SJCRH30 (cell line): Measurements from ENCODE around the gene POU2F1. TPM values are rescaled to one million over a fixed set of nuclear protein-coding genes. Genes with fewer than 3 reads are reported as not detected.
A peak's percentile ranks its signal among the peaks of the same experiment; 100 is the strongest.
"Not testable (repeated sequence)": the region's sequence is repeated elsewhere in the genome, so short reads cannot be mapped to it uniquely, and the experiment has no call there.

Experiments
- DNase-seq, 2 experiments: peaks; one replicate each; pipeline ENCODE4 v3.0.0-alpha.2; 2015 to 2020
- H3K27ac ChIP-seq: fragments of 250-450 bp; sonication (Bioruptor Pico); 2 replicates; pipeline ENCODE4 v1.5.1; 2020; ENCODE audit warnings: mild to moderate bottlenecking, moderate library complexity
- H3K27me3 ChIP-seq: fragments of 250-450 bp; sonication (Bioruptor Pico); 2 replicates; pipeline ENCODE4 v1.5.1; 2020; ENCODE audit warnings: mild to moderate bottlenecking, moderate library complexity
- H3K36me3 ChIP-seq: fragments of 250-450 bp; sonication (Bioruptor Pico); 2 replicates; pipeline ENCODE4 v1.5.1; 2020; ENCODE audit warnings: mild to moderate bottlenecking, moderate library complexity
- H3K4me1 ChIP-seq: fragments of 250-450 bp; sonication (Bioruptor Pico); 2 replicates; pipeline ENCODE4 v1.5.1; 2020; ENCODE audit warnings: mild to moderate bottlenecking, moderate library complexity
- H3K4me3 ChIP-seq: fragments of 250-450 bp; sonication (Bioruptor Pico); 2 replicates; pipeline ENCODE4 v1.5.1; 2020; ENCODE audit warnings: mild to moderate bottlenecking, moderate library complexity
- H3K9me3 ChIP-seq: fragments of 250-450 bp; sonication (Bioruptor Pico); replicated peaks from 2 replicates; pipeline ENCODE4 v1.5.1; 2020; ENCODE audit warnings: mild to moderate bottlenecking, moderate library complexity
- total RNA-seq: library from RNA; depleted of rRNA; stranded (reverse); fragments of >200 nt; shearing (Covaris generic); gene quantifications from 2 replicates; pipeline ENCODE4 v1.2.3, GENCODE V29; 2014

The POU2F1 gene
- total RNA-seq, 1 experiment from 2014 or later: 16.8 TPM

DNA sequence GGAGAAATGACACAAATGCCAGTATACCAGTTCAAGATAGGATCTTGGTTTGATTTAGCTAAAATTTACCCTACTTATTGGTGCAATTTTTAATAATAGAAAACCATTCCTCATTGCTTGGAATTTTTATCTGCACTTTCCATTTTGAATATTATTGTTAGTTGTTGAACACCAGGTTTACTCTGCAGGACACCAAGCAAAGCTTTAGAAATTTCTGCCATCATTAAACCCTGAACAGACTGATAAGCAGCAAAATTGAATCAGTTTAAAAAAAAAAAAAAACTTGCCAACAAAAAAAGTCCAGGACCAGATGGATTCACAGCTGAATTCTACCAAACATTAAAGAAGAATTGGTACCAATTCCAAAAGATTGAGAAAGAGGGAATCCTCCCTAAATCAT is 71.5 kb downstream of the POU2F1 start:
- Histone ChIP-seq H3K4me3 (no peak overlapping the region), H3K27me3 (no peaks in the 10 kb centered on the region), H3K36me3 (no peaks in the 10 kb centered on the region), H3K27ac (no peak overlapping the region), H3K4me1 (no peaks in the 10 kb centered on the region), H3K9me3 (no peaks in the 10 kb centered on the region)
- no peak for DNase-seq

DNA sequence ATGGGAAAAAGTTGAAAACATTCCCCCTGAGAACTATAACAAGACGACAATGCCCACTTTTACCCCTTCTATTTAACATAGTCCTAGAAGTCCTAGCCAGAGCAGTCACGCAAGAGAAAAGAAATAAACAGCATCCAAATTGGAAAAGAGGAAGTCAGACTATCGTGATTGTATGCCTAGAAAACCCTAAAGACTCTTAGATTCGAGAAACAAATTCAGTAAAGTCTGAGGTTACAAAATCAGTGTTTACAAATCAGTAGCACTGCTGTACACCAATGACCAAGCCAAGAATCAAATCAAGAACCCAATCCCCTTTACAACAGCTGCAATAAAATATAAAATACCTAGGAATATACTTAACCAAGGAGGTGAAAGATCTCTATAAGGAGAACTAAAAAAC is 72.4 kb downstream of the POU2F1 start:
- Histone ChIP-seq H3K9me3 (no peaks in the 10 kb centered on the region), H3K27me3 (no peaks in the 10 kb centered on the region), H3K4me3 (no peak overlapping the region), H3K4me1 (no peaks in the 10 kb centered on the region), H3K27ac (no peak overlapping the region), H3K36me3 (no peaks in the 10 kb centered on the region)
- DNase-seq: no peak

DNA sequence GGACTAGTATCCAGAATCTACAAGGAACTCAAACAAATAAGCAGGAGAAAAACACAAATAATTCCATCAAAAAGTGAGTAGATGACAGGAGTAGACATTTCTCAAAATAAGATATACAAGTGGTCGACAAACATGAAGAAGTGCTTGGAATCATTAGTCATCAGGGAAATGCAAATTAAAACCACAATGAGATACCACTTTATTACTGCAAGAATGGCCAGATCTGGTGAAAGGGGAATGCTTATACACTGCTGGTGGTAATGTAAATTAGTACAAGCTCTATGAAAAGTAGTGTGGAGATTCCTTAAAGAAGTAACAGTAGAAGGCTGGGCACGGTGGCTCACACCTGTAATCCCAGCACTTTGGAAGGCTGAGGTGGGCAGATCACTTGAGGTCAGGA is 73.8 kb downstream of the POU2F1 start:
- Histone ChIP-seq H3K4me3 (no peak overlapping the region), H3K9me3 (no peaks in the 10 kb centered on the region), H3K27me3 (no peaks in the 10 kb centered on the region), H3K36me3 (no peaks in the 10 kb centered on the region), H3K27ac (no peak overlapping the region), H3K4me1 (no peaks in the 10 kb centered on the region)
- DNase-seq: no peak

DNA sequence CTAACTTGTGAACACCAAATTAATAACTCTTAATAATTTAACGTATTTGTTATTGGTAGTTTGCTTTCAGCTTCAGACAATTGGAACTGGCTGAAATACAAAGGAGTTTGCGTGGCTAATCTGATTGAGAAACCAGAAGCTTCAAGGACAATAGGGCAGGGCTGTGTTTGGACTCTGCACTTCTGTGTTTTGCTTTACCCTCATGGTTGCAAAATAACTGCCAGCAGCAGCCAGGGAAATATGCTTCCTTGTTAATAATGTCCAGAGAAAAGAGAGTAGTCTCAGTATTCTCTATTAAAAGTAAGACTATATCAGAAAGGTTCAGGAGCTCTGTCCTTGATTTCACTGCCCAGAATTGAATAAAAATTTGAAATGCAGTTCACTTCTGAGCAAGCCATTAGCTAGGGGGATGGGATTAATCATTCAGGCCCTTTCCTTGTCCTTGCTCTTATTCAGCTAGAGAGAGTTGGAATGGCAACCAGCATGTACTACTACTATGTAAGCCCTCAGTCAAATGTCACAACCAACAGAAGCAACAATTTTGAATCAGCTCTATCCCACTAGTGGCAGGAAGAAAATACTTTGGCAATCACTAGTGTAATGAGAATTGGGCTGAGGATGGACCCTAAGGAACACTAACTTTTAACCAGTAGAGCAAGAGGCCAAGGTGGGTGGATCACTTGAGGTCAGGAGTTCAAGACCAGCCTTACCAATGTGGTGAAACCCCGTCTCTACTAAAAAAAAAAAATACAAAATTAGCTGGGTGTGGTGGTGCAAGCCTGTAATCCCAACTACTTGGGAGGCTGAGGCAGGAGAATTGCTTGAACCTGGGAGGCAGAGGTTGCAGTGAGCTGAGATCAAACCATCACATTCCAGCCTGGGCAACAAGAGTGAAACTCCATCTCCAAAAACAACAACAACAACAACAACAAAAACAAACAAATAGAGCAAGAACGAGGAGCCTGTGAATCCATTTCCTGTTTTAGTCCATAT is 76.8 kb downstream of the POU2F1 start:
- H3K4me3 ChIP-seq: no peak overlapping the region
- no peaks in the 10 kb centered on the region for H3K4me1 ChIP-seq
- H3K27me3 ChIP-seq: no peaks in the 10 kb centered on the region
- H3K27ac ChIP-seq: no peak overlapping the region
- DNase-seq: no peak
- no peaks in the 10 kb centered on the region for H3K36me3 ChIP-seq
- H3K9me3 ChIP-seq: no peaks in the 10 kb centered on the region

DNA sequence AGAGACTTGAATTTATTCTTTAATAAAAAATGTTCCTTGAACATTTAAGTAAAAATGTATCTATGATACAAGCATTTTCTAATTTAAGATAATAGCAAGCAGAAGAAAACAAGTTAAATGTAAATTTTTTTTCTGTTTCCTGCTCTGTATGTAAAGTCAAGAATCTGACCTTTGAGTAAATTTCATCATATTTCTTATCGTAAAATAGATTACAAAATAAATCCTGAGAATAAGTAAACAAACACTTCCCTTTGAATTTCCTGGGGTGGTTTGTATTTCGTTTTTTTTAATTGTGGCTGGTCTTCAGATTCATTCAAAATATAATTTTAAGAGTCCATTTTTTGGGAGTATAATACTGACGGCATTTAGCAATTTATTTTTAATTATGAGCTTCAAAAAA is 77.6 kb downstream of the POU2F1 start:
- Histone ChIP-seq H3K36me3 (no peaks in the 10 kb centered on the region), H3K27ac (no peak overlapping the region)
- no peak for DNase-seq

DNA sequence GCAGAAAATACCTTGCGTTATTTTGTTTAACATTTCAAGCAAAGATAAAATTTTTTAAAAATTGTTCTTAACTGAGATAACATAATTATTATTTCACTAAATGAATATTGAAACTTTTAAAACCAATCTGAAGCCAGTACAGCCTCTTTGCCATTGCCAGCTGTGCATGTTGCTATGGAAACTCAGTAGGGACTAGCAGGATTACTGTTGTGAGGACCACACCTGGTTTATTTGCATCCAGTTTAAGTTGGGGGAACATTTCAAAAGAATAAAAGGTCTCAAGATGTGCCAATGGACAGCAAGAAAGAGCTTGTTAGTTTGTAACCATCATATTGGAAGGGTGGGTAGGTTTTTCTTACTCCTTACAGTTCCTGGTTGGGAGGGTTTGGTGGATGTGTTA is 80.7 kb downstream of the POU2F1 start:
- no peaks in the 10 kb centered on the region for H3K4me1 ChIP-seq
- H3K36me3 ChIP-seq: no peaks in the 10 kb centered on the region
- H3K4me3 ChIP-seq: no peak overlapping the region
- no peak overlapping the region for H3K27ac ChIP-seq
- no peaks in the 10 kb centered on the region for H3K27me3 ChIP-seq
- DNase-seq: peak in 1 of 2 experiments; percentile 10
- no peaks in the 10 kb centered on the region for H3K9me3 ChIP-seq

More for the DNA sequence above, 77.6 kb downstream of the POU2F1 start:
- no peaks in the 10 kb centered on the region for H3K27me3 ChIP-seq
- H3K9me3 ChIP-seq: no peaks in the 10 kb centered on the region
- H3K4me3 ChIP-seq: no peak overlapping the region
- H3K4me1 ChIP-seq: no peaks in the 10 kb centered on the region

DNA sequence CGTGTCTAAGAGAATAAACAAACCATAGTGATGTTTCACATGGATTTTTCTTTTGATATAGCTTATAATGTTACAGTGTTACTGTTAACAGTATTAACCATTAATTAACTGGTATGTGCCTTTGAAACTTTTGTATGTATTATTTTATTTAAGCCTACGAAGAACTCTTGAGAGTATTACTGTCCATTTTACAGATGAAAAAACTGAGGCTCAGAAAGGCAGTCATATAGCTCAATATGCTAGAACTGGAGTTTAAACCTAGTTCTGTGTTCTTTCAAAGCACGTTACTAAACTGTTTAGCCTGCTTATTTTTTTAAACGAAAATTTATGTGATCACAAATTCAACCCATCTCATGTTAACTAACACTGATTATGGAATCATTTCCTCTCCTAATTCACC is 83.5 kb downstream of the POU2F1 start:
- no peak for DNase-seq
- no peaks in the 10 kb centered on the region for H3K27me3 ChIP-seq
- H3K4me3 ChIP-seq: no peak overlapping the region
- no peaks in the 10 kb centered on the region for H3K36me3 ChIP-seq
- H3K9me3 ChIP-seq: no peaks in the 10 kb centered on the region
- H3K27ac ChIP-seq: no peak overlapping the region
- H3K4me1 ChIP-seq: no peaks in the 10 kb centered on the region

DNA sequence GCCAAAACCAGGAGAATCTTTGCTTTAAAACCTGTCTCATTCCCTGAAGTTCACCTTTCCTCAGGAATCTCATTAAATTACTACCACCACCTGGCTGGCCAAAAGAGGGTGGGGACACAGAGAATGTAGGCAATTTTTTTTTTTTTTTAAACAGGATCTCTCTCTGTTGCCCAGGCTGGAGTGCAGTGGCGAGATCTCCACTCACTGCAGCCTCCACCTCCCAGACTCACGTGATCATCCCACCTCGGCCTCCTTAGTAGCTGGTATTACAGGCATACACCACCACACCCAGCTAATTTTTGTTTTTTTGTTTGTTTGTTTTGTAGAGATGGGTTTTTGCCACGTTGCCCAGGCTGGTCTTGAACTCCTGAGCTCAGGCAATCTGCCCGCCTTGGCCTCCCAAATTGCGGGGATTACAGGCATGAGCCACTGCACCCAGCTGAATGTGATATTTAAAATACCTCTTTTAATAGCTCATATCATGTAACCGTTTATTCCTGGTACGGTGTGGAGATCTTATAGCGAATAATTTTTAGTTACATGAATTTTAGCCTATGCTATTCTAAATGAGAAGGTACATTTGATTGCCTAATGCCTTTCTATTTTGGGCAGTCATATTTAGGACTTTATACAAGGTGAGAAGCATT is 84.5 kb downstream of the POU2F1 start:
- Histone ChIP-seq H3K27ac (no peak overlapping the region), H3K4me1 (no peaks in the 10 kb centered on the region), H3K27me3 (no peaks in the 10 kb centered on the region), H3K36me3 (no peaks in the 10 kb centered on the region), H3K4me3 (no peak overlapping the region), H3K9me3 (no peaks in the 10 kb centered on the region)
- no peak for DNase-seq

DNA sequence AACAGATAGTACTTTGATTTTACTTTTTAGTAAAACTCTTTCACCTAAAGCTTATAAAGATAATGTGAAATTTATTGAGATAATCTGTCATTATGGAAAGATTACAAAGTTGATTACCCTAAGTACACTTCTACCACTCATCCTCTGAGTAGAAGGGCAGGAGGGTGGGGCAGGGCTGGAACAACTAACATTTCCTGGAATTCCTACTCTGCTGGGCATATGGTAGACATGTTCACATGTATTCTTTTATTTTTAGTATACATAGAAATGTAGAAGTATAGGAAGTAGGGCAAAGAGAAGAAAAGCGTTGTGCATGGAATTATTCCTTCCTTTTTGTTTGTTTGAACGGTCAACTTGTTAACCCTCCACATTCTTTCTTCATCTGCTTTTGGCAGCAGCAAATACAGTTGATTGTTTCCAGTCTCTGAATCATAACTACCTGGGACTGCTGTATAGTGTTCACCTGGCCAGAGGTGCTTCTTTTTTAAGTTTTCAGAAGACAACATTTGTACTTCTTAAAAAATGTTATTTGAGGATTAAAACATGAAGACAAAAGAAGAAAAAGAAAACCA is 85.1 kb downstream of the POU2F1 start:
- Histone ChIP-seq H3K4me3 (no peak overlapping the region), H3K27ac (no peak overlapping the region), H3K36me3 (no peaks in the 10 kb centered on the region), H3K9me3 (no peaks in the 10 kb centered on the region), H3K4me1 (no peaks in the 10 kb centered on the region), H3K27me3 (no peaks in the 10 kb centered on the region)
- no peak for DNase-seq

DNA sequence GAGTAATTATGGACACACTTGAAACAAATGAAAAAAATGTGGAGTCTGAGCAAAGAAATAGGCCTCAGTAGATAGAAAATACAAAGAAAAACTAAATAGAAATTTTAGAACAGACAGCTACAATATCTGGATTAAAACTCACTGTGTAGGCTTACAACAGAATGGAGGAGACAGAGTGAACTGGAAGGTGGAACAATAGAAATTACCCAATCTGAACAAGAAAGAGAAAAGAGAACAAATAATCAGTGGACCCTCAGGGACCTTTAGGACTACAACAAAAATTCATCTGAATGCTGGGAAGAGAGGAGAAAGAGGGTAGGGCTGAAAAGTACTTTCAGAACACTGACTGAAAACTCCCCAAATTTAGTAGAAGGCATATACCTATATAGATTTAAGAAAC is 90.0 kb downstream of the POU2F1 start:
- Histone ChIP-seq H3K36me3 (no peaks in the 10 kb centered on the region), H3K9me3 (no peaks in the 10 kb centered on the region), H3K27ac (no peak overlapping the region), H3K4me1 (no peaks in the 10 kb centered on the region), H3K4me3 (no peak overlapping the region), H3K27me3 (no peaks in the 10 kb centered on the region)
- no peak for DNase-seq

DNA sequence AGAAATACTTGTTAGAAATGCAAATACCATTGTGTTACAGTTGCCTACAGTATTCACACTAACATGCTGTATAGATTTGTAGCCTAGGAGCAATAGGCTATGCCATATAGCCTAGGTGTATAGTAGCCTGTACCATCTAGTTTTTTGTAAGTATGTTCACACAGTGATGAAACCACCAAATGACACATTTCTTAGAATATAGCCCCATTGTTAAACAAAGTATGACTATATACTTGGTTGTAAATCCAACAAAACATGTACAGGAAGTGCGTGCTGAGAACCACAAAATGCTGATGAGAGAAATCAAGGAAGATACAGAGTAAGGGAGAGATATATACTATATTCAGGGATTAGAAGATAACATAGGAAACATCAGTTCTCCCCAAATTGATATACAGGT is 92.2 kb downstream of the POU2F1 start:
- DNase-seq: no peak
- no peaks in the 10 kb centered on the region for H3K9me3 ChIP-seq
- no peak overlapping the region for H3K4me3 ChIP-seq
- H3K27ac ChIP-seq: no peak overlapping the region
- no peaks in the 10 kb centered on the region for H3K4me1 ChIP-seq
- H3K36me3 ChIP-seq: no peaks in the 10 kb centered on the region
- H3K27me3 ChIP-seq: no peaks in the 10 kb centered on the region

DNA sequence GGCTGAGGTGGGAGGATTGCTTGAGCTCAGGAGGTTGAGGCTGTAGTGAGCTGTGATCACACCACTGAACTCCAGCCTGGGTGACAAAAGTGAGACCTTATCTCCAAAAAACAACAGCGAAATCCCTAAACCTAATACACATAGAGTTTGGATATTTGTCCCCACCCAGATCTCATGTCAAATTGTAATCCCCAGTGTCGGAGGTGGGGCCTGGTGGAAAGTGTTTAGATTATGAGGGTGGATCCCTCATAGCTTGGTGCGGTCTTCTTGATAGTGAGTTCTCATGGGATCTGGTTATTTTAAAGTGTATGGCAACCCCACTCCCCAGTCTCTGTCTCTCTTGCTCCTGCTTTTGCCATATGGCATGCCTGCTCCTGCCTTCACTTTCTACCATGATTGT is 94.0 kb downstream of the POU2F1 start:
- no peak for DNase-seq
- H3K9me3 ChIP-seq: no peaks in the 10 kb centered on the region
- no peak overlapping the region for H3K27ac ChIP-seq
- H3K27me3 ChIP-seq: no peaks in the 10 kb centered on the region
- no peak overlapping the region for H3K4me3 ChIP-seq
- H3K36me3 ChIP-seq: no peaks in the 10 kb centered on the region
- no peaks in the 10 kb centered on the region for H3K4me1 ChIP-seq

DNA sequence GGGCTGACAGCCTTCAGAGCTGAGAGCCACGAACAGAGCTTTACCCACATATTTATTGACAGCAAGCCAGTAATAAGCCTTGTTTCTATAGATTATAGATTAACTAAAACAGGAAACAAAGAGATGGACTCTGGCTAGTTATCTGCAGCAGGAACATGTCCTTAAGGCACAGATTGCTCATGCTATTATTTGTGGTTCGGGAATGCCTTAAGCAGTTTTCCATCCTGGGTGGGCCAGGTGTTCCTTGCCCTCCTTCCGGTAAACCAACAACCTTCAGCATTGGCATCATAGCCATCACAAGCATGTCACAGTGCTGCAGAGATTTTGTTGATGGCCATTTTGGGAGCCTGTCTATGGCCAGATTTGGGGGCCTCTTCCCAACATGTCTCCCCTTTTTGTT is 96.8 kb downstream of the POU2F1 start:
- Histone ChIP-seq H3K9me3 (peaks cover 6% of the 10 kb centered on the region; the same call in 1 of the 2 replicates), H3K36me3 (no peaks in the 10 kb centered on the region), H3K4me3 (no peak overlapping the region), H3K4me1 (no peaks in the 10 kb centered on the region), H3K27me3 (no peaks in the 10 kb centered on the region), H3K27ac (no peak overlapping the region)
- no peak for DNase-seq

DNA sequence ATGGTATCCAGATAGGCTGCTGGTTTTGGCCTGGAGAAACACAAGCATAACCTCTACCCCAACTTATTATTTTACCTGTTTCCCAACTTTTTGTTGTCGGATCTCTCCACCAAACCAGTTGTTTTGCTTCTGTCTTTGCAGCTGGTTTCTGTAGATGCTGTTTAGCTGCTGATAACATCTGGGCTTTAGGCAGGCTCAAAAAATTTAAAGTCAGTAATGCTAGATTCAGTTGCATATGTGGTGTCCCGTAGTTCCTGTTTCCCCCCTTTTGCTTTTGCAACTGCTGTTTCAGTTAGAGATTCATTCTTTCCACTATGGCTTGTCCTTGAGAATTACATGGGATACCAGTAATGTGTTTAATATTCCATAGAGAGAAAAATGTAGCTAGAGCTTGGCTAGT is 98.5 kb downstream of the POU2F1 start:
- not testable (repeated sequence) for H3K4me3 ChIP-seq, H3K4me1 ChIP-seq, DNase-seq, H3K27me3 ChIP-seq, H3K36me3 ChIP-seq, H3K27ac ChIP-seq
- peaks cover 15% of the 10 kb centered on the region for H3K9me3 ChIP-seq

DNA sequence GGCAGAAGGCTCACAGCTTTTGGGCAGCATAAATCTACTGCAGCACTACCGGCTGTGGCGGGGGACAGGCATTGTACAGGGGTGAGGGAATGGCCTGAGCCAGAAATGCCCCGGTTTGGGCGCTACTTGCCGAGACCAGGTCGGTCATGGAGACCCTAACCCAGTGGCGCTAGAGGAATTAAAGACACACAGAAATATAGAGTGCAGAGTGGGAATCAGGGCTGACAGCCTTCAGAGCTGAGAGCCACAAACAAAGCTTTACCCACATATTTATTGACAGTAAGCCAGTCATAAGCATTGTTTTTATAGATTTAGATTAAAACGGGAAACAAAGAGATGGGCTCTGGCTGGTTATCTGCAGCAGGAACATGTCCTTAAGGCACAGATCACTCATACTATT is 101.8 kb downstream of the POU2F1 start:
- no peak overlapping the region for H3K27ac ChIP-seq

More for the DNA sequence above, 101.8 kb downstream of the POU2F1 start:
- Histone ChIP-seq H3K36me3 (peaks cover 10% of the 10 kb centered on the region; the same call in 1 of the 2 replicates), H3K27me3 (no peaks in the 10 kb centered on the region), H3K4me1 (no peaks in the 10 kb centered on the region), H3K4me3 (no peak overlapping the region), H3K9me3 (peaks cover 15% of the 10 kb centered on the region)
- no peak for DNase-seq
